T-helper 1 cell treated with Interleukin-12 subunit alpha and Interleukin-12 subunit beta and Interleukin-4 antibody, amounts not matched to agents 30 ng/mL and 1 ng/mL, for 36 hours (primary cell): ENCODE measurements around the gene PAOX. TPM values are rescaled to one million over a fixed set of nuclear protein-coding genes. Genes with fewer than 3 reads are reported as not detected.
"Not testable (repeated sequence)": the region's sequence is repeated elsewhere in the genome, so short reads cannot be mapped to it uniquely, and the experiment has no call there.

ENCODE experiments used
- intact Hi-C: fragments of 100-400 bp; cut with micrococcal nuclease; formaldehyde crosslinking; loops from one replicate; pipeline ENCODE4 v1.15.1; 2024
- total RNA-seq: library from RNA; stranded (reverse); gene quantifications from 2 replicates; pipeline ENCODE4 v1.2.3, GENCODE V29; 2022

PAOX gene
- total RNA-seq, 1 donor from 2014 or later: 4.5 TPM

DNA sequence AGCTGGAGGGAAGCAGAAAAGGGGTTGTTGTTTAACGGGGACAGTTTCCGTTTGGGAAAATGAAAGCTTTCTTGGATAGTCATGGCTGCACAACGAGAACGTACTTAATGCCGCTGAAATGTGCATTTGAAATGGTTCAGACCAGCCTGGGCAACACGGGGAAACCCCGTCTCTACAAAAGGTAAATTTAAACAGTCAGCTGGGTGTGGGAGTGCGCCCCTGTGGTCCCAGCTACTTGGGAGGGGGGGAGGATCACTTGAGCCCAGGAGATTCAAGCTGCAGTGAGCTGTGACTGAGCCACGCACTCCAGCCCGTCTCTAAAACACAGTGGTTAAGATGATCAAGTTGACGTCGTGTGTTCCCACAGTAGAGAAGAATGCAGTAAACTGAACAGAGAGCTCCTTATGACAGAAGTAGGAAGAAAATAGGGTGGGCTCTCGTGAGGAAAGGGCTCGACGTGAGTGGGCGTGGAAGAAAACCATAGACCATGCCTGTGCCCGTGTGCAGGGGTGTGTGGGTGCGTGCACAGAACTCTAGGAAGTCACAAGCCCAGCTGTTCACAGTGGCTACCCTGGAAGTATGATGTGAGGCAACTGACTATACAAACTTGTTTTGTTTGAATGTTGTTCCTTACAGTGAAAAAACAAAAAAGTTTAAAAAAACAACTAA, 17.2 kb upstream of the PAOX start:
- intact Hi-C loops: no loop called here

DNA sequence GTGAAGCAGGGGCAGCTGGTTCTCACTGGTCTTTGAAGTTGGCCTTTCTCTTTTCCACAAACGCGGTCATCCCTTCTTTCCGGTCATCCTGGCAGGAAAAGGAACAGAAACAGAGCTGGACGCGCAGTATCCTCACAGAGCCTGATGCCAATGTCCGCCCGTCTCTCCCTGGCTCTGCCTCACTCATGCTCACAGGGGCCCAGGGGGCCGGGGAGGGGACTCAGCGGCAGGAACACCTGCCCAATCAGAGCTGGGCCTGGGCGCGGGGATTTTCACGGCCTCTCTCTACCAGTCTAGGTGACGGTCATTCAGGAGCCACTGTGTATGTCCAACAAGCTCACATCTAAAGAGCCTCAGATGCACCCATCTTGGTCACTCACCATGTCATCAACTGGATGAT, 16.2 kb upstream of the PAOX start:
- intact Hi-C loops: no loop called here

GRCh38 chr10:133364645-133365431, 14.2 kb upstream of the PAOX start:
- intact Hi-C loops: no loop called here

DNA sequence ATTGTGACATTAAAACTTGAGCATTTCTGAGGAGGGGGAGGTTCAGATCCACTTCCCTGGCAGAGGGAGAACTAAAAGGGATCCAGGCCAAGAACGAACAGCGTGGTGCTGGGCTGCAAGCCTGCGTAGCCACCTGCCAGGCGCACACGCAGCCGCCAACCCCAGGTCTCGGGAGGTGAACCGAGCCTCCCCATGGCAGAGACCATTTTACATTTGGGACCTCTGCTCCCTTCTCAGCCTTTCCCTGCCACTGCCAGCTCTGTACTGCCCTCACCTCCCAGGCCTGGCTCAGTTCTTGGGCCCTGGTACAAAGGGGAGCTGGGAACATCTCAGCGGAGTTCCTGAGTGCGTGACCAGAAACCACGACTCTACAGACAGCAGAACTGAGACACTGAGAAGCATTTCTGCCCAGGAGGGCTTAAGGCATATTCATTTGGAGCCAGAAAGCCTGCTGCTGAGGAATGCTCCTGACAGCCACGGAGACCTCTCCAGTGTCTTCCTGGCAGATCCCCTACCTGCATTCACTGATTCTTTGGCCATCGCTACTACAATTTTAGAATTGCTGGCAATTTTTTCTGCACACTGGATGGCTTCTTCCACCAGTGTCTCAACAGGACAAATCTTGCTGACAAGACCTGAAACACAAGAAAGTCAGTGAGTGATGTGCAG, 13.5 kb upstream of the PAOX start:
- intact Hi-C loops: no loop called here

DNA sequence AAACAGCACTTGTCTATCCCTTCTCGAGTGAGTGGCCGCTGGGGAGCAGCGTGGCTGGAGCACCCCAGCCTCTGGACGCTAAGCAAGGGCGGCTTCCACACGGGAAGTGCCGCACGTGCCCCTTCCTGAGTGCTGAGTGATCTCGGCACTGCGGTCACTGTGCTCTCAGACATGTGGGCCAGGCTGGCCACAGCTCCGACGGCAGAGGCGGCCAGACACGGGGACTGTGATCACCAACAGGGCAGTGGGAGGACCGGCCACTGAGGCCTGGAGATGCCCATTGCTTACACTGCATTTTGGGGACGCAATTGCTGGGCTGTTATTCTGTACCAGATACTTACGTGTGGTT, 13.0 kb upstream of the PAOX start:
- intact Hi-C loops: no loop called here

GRCh38 chr10:133366751-133367150, 12.3 kb upstream of the PAOX start:
- intact Hi-C loops: no loop called here

DNA sequence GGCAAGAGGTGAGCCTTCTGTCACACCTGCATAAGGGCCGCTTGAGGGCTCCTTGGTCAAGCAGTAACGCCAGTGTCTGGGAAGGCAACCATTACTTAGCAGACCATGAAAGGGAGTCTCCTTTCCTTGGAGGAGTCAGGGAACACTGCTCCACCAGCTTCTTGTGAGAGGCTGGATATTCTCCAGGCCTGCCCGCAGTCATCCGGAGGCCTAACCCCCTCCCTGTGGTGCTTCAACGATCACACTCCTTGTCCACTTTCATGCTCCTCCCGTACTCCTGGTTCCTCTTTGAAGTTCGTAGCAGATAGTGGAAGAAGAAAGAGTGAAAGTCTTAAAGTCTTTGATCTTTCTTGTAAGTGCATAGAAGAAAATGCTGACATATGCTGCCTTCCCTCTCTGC, 11.6 kb upstream of the PAOX start:
- intact Hi-C loops: not testable (repeated sequence)

- intact Hi-C loops: no loop called here
These were observed 10.9 kb upstream of the PAOX start for GRCh38 chr10:133368153-133368552.

DNA sequence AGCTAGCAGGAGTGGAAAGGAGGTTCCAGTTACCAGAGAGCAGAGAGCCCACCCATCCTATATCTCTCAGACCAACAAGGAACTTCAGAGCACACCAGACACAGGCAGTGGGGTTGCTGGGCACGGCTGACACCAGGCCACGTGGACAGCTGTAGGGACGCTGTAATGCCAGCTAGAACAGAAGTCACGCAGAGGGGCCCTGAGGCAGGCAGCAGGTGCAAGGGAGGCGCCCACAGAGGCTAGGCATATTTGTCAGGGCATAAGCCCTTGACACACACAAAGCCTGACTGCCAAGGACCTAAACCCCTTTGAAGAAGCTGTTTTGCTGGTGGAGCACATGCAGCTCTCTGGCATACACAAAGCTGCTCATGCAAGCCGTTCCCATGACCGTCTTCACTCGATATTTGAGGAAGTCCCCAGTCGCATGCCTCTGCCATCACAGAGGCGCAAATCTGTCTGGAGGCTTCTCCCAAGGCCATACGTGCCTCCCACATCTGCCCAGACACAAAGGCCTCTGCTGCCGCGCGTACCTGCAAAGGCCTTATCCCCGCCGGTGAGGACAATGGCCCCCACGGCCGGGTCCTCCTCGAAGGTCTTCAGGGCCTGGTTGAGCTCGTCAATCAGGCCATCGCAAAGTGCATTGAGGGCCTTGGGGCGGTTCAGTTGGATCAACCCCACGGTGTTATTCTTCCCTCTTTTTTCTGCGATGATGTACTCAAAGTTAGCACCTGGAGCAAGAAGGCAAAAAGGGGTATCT, 8.9 kb upstream of the PAOX start:
- intact Hi-C loops: loop anchor here (10.0 kb wide), 1 partner anchor 915 kb away; no protein-coding TSS in a partner anchor

DNA sequence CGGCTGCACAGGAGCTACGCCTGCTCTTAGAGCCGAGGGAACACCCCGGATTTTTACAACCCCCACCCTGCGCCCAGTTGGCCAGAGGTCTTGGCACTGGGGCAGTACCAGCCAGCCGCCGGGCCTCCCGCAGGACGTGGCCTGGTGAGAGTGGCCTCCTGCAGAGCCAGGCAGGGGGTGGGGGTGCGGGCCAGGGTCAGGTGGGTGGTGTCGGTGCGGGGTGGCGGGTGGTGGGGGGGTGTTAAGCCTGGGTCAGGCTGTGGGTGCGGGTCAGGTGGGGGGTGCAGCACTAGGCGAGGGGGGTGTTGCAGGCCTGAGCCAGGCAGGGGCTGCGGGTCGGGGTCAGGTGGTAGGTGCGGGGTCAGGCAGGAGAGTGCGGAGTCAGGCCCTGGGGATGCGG, 6.6 kb upstream of the PAOX start:
- intact Hi-C loops: loop anchor here (2.0 to 10.0 kb wide), 2 partner anchors 44 to 918 kb away; no protein-coding TSS in a partner anchor

- intact Hi-C loops: loop anchor here (1.0 to 10.0 kb wide), 8 partner anchors 15 to 919 kb away; partner anchors contain the start of genes ADAM8, FUOM and MTG1
These were observed 5.6 kb upstream of the PAOX start, which contains the start of gene ECHS1 for GRCh38 chr10:133373174-133374090. Gene ECHS1, minus strand, starts transcription at chr10:133373354. Its CDS starts 21 bp downstream, at chr10:133373333.

DNA sequence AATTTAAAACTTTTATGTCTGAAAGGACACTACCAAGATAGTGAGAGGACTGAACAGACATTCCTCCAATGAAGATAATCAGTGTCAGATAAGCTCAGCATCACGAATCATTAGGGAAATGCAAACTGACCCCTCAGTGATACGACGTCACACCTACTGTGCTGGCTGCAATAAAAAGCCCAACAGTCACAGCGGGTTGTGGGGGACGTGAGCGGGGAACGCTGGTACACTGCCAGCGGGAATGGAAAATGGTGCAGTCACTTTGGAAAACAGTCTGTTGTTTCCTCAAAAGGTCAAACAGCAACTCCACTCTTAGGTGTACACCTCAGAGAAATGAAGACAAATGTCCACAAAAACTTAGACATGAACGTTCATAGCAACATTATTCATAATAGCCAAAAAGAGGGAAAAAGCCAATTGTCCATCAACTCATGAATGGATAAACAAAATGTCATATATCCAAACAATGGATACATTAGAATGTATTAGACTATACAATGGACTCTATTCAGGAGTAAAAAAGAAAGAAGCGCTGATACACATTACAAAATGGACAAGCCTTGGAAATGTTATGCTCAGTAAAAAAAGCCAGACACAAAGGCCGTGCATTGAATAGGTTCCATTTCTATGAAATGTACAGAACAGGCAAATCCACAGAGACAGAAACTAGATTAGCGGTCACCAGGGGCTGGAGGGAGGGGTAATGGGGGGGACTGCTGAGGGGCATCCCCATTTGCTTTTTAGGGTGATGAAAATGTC, 3.5 kb upstream of the PAOX start:
- intact Hi-C loops: loop anchor here (5.0 to 10.0 kb wide), 2 partner anchors 921 to 1043 kb away; partner anchors contain the start of gene LRRC27

- intact Hi-C loops: loop anchor here (5.0 to 10.0 kb wide), 2 partner anchors 921 to 1044 kb away; partner anchors contain the start of gene LRRC27
These were observed 2.9 kb upstream of the PAOX start for GRCh38 chr10:133376183-133376582.

DNA sequence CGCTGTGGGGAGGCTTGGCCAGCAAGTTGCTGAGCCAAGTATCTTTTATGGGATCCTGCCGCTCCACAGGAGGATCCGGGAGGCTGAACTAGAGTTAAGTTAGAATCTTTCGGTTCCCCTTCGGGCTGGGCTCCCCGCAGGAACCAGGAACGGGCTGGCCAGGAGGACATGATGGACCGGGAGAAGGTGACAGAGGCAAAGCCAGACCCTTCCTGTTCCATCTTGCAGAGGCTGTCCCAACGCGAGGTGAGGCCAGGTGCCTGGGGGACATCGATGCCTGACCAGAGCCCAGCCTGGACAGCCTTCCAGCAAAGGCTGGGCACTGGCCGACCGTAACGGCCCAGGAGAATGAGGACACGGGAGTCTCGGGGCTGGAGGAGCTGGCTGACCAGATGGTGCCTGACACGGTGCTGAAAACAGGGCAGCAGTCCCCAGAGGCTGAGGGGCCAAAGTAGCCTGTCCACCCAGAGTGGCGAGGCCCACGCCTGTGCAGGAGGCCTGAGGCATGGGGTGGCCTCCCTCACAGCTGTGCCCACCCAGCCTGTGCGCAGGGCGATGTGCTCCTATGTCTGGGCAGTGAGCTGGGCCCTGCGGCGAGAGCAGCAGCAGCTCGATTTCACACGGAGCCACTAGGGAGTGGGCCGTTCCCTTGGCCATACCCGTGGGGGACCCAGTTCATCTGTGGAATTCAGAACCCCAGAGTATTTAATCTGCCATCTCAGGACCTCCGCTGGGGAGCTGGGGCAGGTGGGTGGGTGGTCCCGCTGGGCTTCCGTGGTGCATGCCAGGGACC, 1.8 kb upstream of the PAOX start:
- intact Hi-C loops: loop anchor here (5.0 to 10.0 kb wide), 2 partner anchors 922 to 1045 kb away; partner anchors contain the start of gene LRRC27

DNA sequence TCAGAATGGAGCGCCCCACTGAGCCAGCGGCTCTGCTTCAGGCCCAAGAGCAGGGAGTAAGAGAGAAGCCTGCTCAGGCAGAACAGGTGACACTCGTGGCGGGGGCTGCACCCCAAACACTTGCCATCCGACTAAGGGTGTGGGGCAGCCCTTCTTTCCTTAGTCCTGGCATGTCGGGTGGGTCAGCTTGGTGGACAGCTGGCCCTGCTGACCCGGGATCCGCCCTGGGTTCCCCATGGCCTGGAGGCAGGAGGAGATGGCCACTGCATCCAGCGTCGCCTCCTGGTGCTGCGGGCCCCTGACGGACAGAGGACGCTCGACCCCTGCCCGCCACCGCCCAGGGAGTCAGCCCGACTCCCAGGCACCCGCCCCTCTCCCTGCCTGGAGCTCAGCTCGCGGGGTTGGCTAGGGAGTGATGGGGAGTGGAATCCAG, 1.2 kb upstream of the PAOX start:
- intact Hi-C loops: loop anchor here (1.0 to 10.0 kb wide), 6 partner anchors 20 to 1069 kb away; partner anchors contain the start of genes FUOM and LRRC27

DNA sequence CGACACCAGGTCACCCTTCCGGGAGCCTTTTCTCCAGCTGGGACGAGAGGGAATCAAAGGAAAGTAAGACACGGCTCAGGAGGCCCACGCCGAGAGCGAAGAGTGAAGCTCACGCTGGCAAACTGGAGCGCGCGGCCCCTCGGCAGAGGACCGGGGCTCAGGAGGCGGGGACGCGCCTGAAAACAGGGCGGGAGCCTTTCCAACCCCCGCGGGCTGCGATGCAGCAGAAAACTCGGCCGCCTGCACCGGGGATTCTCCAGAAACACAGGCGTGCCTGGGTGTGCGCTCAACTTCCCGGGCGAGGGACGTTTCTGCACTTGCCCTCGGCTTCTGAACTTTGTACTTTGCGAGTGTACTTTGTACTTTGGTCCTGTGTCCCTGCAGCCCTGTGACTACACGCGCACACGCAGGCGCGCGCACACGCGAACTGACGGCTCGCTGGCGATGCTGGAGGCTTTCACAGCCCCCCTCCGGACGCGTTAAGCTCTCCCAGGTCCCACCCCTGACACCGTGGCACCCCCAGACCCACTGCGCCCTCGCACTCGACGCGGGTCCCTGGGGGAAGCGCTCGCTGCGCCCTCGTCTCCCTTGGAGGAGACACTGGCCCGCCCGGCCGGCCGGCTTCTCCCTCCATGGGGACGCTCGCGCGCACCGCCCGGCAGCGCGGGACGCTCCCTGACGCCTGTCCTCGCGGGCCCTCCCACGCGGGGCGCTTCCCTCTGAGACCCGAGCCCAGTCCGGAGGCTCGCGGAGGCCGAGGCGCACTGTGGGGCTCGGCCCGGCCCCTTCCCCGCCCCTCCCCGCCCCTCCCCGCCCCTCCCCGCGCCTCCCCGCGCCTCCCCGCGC, 588 bp upstream of the PAOX start:
- intact Hi-C loops: loop anchor here (1.0 to 10.0 kb wide), 9 partner anchors 12 to 1070 kb away; partner anchors contain the start of genes FUOM, INPP5A, LRRC27 and MTG1
